GM12878 (cell line): ENCODE results near the gene C11orf98. TPM values are rescaled to one million over a fixed set of nuclear protein-coding genes. Genes with fewer than 3 reads are reported as not detected.

Experiments used
- BCLAF1 ChIP-seq: fragments of 450-650 bp; IDR thresholded peaks from 2 replicates; pipeline ENCODE4 v1.6.1; 2017; ENCODE audit warnings: antibody characterized with exemption, mild to moderate bottlenecking, moderate library complexity
- CBFB ChIP-seq: IDR thresholded peaks from 2 replicates; pipeline ENCODE4 v1.6.1; 2016; ENCODE audit warnings: antibody characterized with exemption, low read depth
- GATAD2B ChIP-seq: fragments of 450-650 bp; conservative IDR thresholded peaks from 2 replicates; pipeline ENCODE4 v1.6.1; 2017; ENCODE audit warnings: low read depth, mild to moderate bottlenecking, moderate library complexity
- HCFC1 ChIP-seq: fragments of 150-350 bp; IDR thresholded peaks from 2 replicates; pipeline ENCODE4 v1.6.1; 2014; ENCODE audit warnings: low read length
- IRF3 ChIP-seq: fragments of 450-650 bp; IDR thresholded peaks from 2 replicates; pipeline ENCODE4 v1.6.1; 2014; ENCODE audit warnings: mild to moderate bottlenecking
- KDM1A ChIP-seq: fragments of 200-600 bp; sonication (generic); IDR thresholded peaks from 2 replicates; pipeline ENCODE4 v1.6.1; 2016; ENCODE audit warnings: borderline replicate concordance
- MEF2B ChIP-seq: fragments of 450-650 bp; IDR thresholded peaks from 2 replicates; pipeline ENCODE4 v1.6.1; 2018; ENCODE audit warnings: mild to moderate bottlenecking, moderate library complexity; ENCODE audit not compliant: partially characterized antibody, poor library complexity, severe bottlenecking
- MLLT1 ChIP-seq: fragments of 450-650 bp; IDR thresholded peaks from 2 replicates; pipeline ENCODE4 v1.6.1; 2016; ENCODE audit warnings: mild to moderate bottlenecking
- PBX3 ChIP-seq: IDR thresholded peaks from 2 replicates; pipeline ENCODE4 v1.6.1; 2011; ENCODE audit warnings: mild to moderate bottlenecking, low read depth, low read length, moderate library complexity; ENCODE audit not compliant: insufficient replicate concordance
- RB1 ChIP-seq: fragments of 450-650 bp; formaldehyde crosslinking; IDR thresholded peaks from 2 replicates; pipeline ENCODE4 v1.6.1; 2017; ENCODE audit warnings: mild to moderate bottlenecking, borderline replicate concordance
- RUNX3 ChIP-seq: IDR thresholded peaks from 2 replicates; pipeline ENCODE4 v1.6.1; 2012; ENCODE audit warnings: low read length, inconsistent platforms
- SMAD1 ChIP-seq: fragments of 450-650 bp; IDR thresholded peaks from 2 replicates; pipeline ENCODE4 v1.6.1; 2018; ENCODE audit warnings: mild to moderate bottlenecking, low read depth; ENCODE audit not compliant: partially characterized antibody
- SRF ChIP-seq, 2 experiments: IDR thresholded peaks; 2 replicates each; pipeline ENCODE4 v1.6.1; 2011; ENCODE audit warnings: low read depth in 2 of 2, low read length in 2 of 2, mild to moderate bottlenecking in 1 of 2, moderate library complexity in 1 of 2
- TCF7 ChIP-seq: IDR thresholded peaks from 2 replicates; pipeline ENCODE4 v1.6.1; 2014; ENCODE audit warnings: antibody characterized with exemption, borderline replicate concordance
- ZBTB4 ChIP-seq: fragments of 450-650 bp; formaldehyde crosslinking; IDR thresholded peaks from 2 replicates; pipeline ENCODE4 v1.4.0; 2022; ENCODE audit warnings: mild to moderate bottlenecking, moderate library complexity
- ZNF217 ChIP-seq: fragments of 450-650 bp; IDR thresholded peaks from 2 replicates; pipeline ENCODE4 v1.6.1; 2017; ENCODE audit warnings: antibody characterized with exemption, mild to moderate bottlenecking
- ZNF24 ChIP-seq: fragments of 450-650 bp; IDR thresholded peaks from 2 replicates; pipeline ENCODE4 v1.6.1; 2017; ENCODE audit warnings: antibody characterized with exemption, mild to moderate bottlenecking
- ZZZ3 ChIP-seq: IDR thresholded peaks from 2 replicates; pipeline ENCODE4 v1.6.1; 2011; ENCODE audit warnings: low read depth; ENCODE audit not compliant: control insufficient read depth, insufficient read length
- polyA plus RNA-seq, 11 experiments: library from polyadenylated mRNA; depleted of rRNA in 4 of 11; unstranded in 6 of 11; stranded (reverse) in 5 of 11; fragments of >200 nt; fragmentation: Nextera tagmentation in 4 of 11; fragmentation: Illumina TruSeq in 1 of 11; extraction: Ambion mirVana in 4 of 11; extraction: Trizol in 1 of 11; gene quantifications; 1 replicate in 1 of 11; 2 replicates in 10 of 11; pipeline versions ENCODE4 v1.2.1 to v1.2.3, GENCODE V29; 2011 to 2016; ENCODE audit warnings: inconsistent platforms in 2 of 11, missing spikeins in 2 of 11, low read depth in 1 of 11
- total RNA-seq, 4 experiments: library from RNA; depleted of rRNA in 3 of 4; stranded (reverse); fragments of >200 nt in 3 of 4; fragmentation: Illumina TruSeq in 1 of 4; extraction: Trizol in 1 of 4; gene quantifications; 2 replicates each; pipeline versions ENCODE4 v1.2.1 to v1.2.3, GENCODE V29; 2013 to 2021

The C11orf98 gene
- total and polyA plus RNA-seq, 10 of the 15 experiments (the other 5 are each of a cell fraction or from before 2014, with no cell fraction given): 62.5 to 270 (median 162) TPM

GRCh38 chr11:62621567-62622470 is 43.2 kb downstream of the C11orf98 start, which contains the start of gene B3GAT3 (continued):
- TF ChIP-seq BCLAF1: no peak
- TF ChIP-seq RUNX3: peak; percentile 52
- peak; percentile 55; the same call in 1 of the 2 replicates for TF ChIP-seq CBFB
- TF ChIP-seq ZNF24: no peak
- TF ChIP-seq SMAD1: no peak
- no peak for TF ChIP-seq ZNF217
- TF ChIP-seq KDM1A: no peak
- no peak for TF ChIP-seq TCF7
- peak; percentile 83; the same call in 1 of the 2 replicates for TF ChIP-seq RB1
- TF ChIP-seq SRF (IDR thresholded peaks at IDR 0.05; ENCODE audit: low read depth in 2 of 2, low read length in 2 of 2): peak in 1 of 2 experiments; percentile 34; a peak in 1 of 4 replicates
- TF ChIP-seq IRF3: no peak
- TF ChIP-seq PBX3: peak; percentile 43
- TF ChIP-seq MEF2B: peak; percentile 29
- peak; percentile 87 for TF ChIP-seq GATAD2B
- peak; percentile 70 for TF ChIP-seq HCFC1
- TF ChIP-seq ZBTB4: no peak
- TF ChIP-seq MLLT1: 0 out of 2 replicates have a peak, but pooled peaks have one; percentile 23
- TF ChIP-seq ZZZ3: no peak
